ENCODE measurements around the gene CEND1. TPM values are rescaled to one million over a fixed set of nuclear protein-coding genes. Genes with fewer than 3 reads are reported as not detected.

The CEND1 gene
- total RNA-seq, 1 experiment from 2014 or later, result 0.81 TPM

- Mint-ChIP-seq H3K27ac (peak overlapping the region in 2 of 3 experiments; percentile 64 to 94; a peak in 3 of 7 replicates), H3K4me3 (peak overlapping the region in 1 of 2 experiments; percentile 20; a peak in 1 of 5 replicates), H3K9me3 (no peaks in the 10 kb centered on the region), H3K4me1 (peaks cover 11 to 15% of the 10 kb centered on the region in 2 experiments), H3K36me3 (ENCODE audit: insufficient read depth in 1 of 3, low read depth in 3 of 3) (peaks cover 30 to 75% (median 56%) of the 10 kb centered on the region in 3 experiments; a peak in 6 of 7 replicates), H3K27me3 (ENCODE audit: low read depth) (no peaks in the 10 kb centered on the region)
- no peak overlapping the region for H2BK12ac ChIP-seq (ENCODE audit: insufficient read length, low read depth, low read length)
- no peaks in the 10 kb centered on the region for H3K27me3 ChIP-seq (ENCODE audit: insufficient read depth, low read length)
- H3K23ac ChIP-seq (ENCODE audit: insufficient read length, low read depth, low read length), result no peak overlapping the region
- WGBS (ENCODE audit: extremely low coverage, insufficient read length, low lambda C conversion rate), result no CpG with 5 or more reads among the region's 22 CpGs
- no peaks in the 10 kb centered on the region for H3K79me2 ChIP-seq (ENCODE audit: insufficient read depth, low read length)
- H4K5ac ChIP-seq (ENCODE audit: insufficient read length, low read depth, low read length), result no peak overlapping the region
- DNase-seq, result peak; percentile 70
- H2BK5ac ChIP-seq (ENCODE audit: insufficient read length, low read length), result no peak overlapping the region
- H2BK20ac ChIP-seq (ENCODE audit: low read depth, low read length, poor library complexity, severe bottlenecking), result no peak overlapping the region
- no peak overlapping the region for H3K9ac ChIP-seq (ENCODE audit: extremely low read depth, insufficient read length, low read length)
- no peak overlapping the region for H3T11ph ChIP-seq (ENCODE audit: low read length)
- TF ChIP-seq, protein P1, sequence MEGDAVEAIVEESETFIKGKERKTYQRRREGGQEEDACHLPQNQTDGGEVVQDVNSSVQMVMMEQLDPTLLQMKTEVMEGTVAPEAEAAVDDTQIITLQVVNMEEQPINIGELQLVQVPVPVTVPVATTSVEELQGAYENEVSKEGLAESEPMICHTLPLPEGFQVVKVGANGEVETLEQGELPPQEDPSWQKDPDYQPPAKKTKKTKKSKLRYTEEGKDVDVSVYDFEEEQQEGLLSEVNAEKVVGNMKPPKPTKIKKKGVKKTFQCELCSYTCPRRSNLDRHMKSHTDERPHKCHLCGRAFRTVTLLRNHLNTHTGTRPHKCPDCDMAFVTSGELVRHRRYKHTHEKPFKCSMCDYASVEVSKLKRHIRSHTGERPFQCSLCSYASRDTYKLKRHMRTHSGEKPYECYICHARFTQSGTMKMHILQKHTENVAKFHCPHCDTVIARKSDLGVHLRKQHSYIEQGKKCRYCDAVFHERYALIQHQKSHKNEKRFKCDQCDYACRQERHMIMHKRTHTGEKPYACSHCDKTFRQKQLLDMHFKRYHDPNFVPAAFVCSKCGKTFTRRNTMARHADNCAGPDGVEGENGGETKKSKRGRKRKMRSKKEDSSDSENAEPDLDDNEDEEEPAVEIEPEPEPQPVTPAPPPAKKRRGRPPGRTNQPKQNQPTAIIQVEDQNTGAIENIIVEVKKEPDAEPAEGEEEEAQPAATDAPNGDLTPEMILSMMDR (conservative IDR thresholded peaks at IDR 0.05), result no peak
- H3K14ac ChIP-seq (ENCODE audit: insufficient read depth, low read length), result no peak overlapping the region
- no peaks in the 10 kb centered on the region for H3K79me1 ChIP-seq (ENCODE audit: insufficient read depth, low read depth, low read length, poor library complexity, severe bottlenecking)
- no peak overlapping the region for H3K56ac ChIP-seq (ENCODE audit: insufficient read length, low read depth, low read length)
- no peak overlapping the region for H3K27ac ChIP-seq (ENCODE audit: insufficient read length, low read depth, low read length)
- H3K4me2 ChIP-seq (ENCODE audit: insufficient read depth, insufficient read length, low read length), result no peak overlapping the region
- H3K18ac ChIP-seq (ENCODE audit: insufficient read length, low read depth, low read length), result no peak overlapping the region
- no peak overlapping the region for H3K4ac ChIP-seq (ENCODE audit: low read depth, low read length)
- no peaks in the 10 kb centered on the region for H3K9me3 ChIP-seq (ENCODE audit: control insufficient read depth, low read depth, low read length)
- H3K4me1 ChIP-seq (ENCODE audit: insufficient read depth, low read length), result no peaks in the 10 kb centered on the region
- no peak overlapping the region for H2AK5ac ChIP-seq (ENCODE audit: insufficient read length, low read length)
- H2BK15ac ChIP-seq (ENCODE audit: low read depth, low read length), result no peak overlapping the region
- no peak overlapping the region for H2AFZ ChIP-seq (ENCODE audit: low read length)
- H4K8ac ChIP-seq (replicated peaks; ENCODE audit: insufficient read length, low read depth, low read length), result no peak overlapping the region
- no peaks in the 10 kb centered on the region for H4K20me1 ChIP-seq (ENCODE audit: control insufficient read depth, insufficient read depth, insufficient read length)
- H4K91ac ChIP-seq (ENCODE audit: insufficient read length, low read depth, low read length), result no peak overlapping the region
- no peak overlapping the region for H2BK120ac ChIP-seq (ENCODE audit: low read depth, low read length, poor library complexity, severe bottlenecking)
- no peaks in the 10 kb centered on the region for H3K23me2 ChIP-seq (ENCODE audit: insufficient read length, low read depth, low read length, poor library complexity, severe bottlenecking)
Measured at GRCh38 chr11:763549-764321, 26.2 kb downstream of the CEND1 start.

Measured in H9 (cell line).